DND-41 (cell line): ENCODE measurements around the gene NOC3L.
A peak's percentile ranks its signal among the peaks of the same experiment; 100 is the strongest.

Source experiments
- ATAC-seq: fragments of 200-7000 bp; cut with Tn5 transposase; 3 replicates; pipeline ENCODE4 v1.9.1; 2021; ENCODE audit warnings: low read depth; ENCODE audit not compliant: insufficient read depth
- DNase-seq: peaks from one replicate; pipeline ENCODE4 v3.0.0-alpha.2; 2020
- H2AFZ ChIP-seq: 2 replicates; pipeline ENCODE4 v1.6.0; 2012; ENCODE audit warnings: low read depth, low read length
- H3K27ac ChIP-seq: 2 replicates; pipeline ENCODE4 v1.5.1; 2012; ENCODE audit warnings: low read length, inconsistent platforms
- H3K27me3 ChIP-seq: fragments of 200-600 bp; sonication (generic); 2 replicates; pipeline ENCODE4 v1.6.0; 2012; ENCODE audit warnings: low read length, mild to moderate bottlenecking, inconsistent platforms; ENCODE audit not compliant: insufficient read depth, poor library complexity
- H3K36me3 ChIP-seq: 2 replicates; pipeline ENCODE4 v1.5.1; 2012; ENCODE audit warnings: low read length, inconsistent platforms; ENCODE audit not compliant: insufficient read depth
- H3K4me1 ChIP-seq: 2 replicates; pipeline ENCODE4 v1.5.1; 2012; ENCODE audit warnings: mild to moderate bottlenecking, low read length; ENCODE audit not compliant: insufficient read depth
- H3K4me2 ChIP-seq: 2 replicates; pipeline ENCODE4 v1.6.0; 2012; ENCODE audit warnings: mild to moderate bottlenecking, moderate library complexity, low read length, inconsistent platforms; ENCODE audit not compliant: insufficient read depth
- H3K4me3 ChIP-seq, 2 experiments: fragments of 200-600 bp in 1 of 2; shearing (Covaris generic) in 1 of 2; 2 replicates each; pipeline ENCODE4 v1.5.1; 2012 to 2016; ENCODE audit warnings: inconsistent platforms in 2 of 2, low read length in 2 of 2, mild to moderate bottlenecking in 2 of 2, low read depth in 1 of 2, moderate library complexity in 1 of 2
- H3K79me2 ChIP-seq: 2 replicates; pipeline ENCODE4 v1.6.0; 2012; ENCODE audit warnings: low read length, inconsistent platforms; ENCODE audit not compliant: insufficient read depth
- H3K9ac ChIP-seq: 2 replicates; pipeline ENCODE4 v1.6.0; 2012; ENCODE audit warnings: low read depth, mild to moderate bottlenecking, inconsistent platforms, low read length, moderate library complexity
- H3K9me3 ChIP-seq: 2 replicates; pipeline ENCODE4 v1.5.1; 2012; ENCODE audit warnings: low read length, moderate library complexity, mild to moderate bottlenecking, inconsistent platforms; ENCODE audit not compliant: insufficient read depth, severe bottlenecking
- H4K20me1 ChIP-seq: 2 replicates; pipeline ENCODE4 v1.6.0; 2012; ENCODE audit warnings: low read length; ENCODE audit not compliant: insufficient read depth
- EZH2 ChIP-seq: IDR thresholded peaks from 3 replicates; pipeline ENCODE4 v1.6.1; 2012; ENCODE audit warnings: borderline replicate concordance, low read depth, mild to moderate bottlenecking, moderate library complexity, low read length, inconsistent platforms; ENCODE audit not compliant: severe bottlenecking
- TF ChIP-seq, protein P1 (sequence below): IDR thresholded peaks from 2 replicates; pipeline ENCODE4 v1.5.1; 2012; ENCODE audit warnings: borderline replicate concordance, low read length, moderate library complexity, mild to moderate bottlenecking; ENCODE audit not compliant: poor library complexity, severe bottlenecking; ENCODE audit errors: extremely low read depth

NOC3L gene

DNA sequence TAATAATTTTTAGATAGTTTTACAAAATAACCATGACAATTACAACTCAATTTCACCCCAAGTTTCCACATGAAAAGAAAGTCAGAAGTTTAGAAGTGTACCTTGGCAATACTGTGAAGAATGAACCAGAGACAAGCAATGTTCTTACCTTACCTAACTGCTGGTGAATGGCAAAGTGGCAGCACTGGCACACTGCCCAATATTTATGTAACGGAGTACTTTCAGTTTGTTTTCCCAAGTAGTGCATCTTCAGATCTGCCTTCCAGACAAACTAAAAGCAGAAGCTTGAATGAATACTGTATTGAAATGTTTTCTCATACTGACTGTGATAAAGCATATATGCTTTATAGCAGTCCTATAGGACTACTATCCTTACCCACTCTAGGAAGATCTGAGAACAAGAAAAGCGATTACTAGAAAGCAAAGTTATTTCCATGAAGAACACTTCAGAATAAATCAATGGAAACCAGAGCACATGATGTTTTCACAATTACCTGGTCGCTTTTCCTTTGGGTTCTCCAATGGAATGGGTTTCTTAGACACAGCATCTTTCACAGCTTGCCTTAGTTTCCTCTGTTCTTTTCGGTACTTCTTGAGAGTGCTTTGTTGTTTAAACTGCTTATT is 1.5 kb downstream of the NOC3L start:
- ATAC-seq, result no peak
- Histone ChIP-seq H3K36me3 (peaks cover 9% of the 10 kb centered on the region; the same call in 1 of the 2 replicates), H3K4me2 (peak overlapping the region; percentile 80), H4K20me1 (no peaks in the 10 kb centered on the region), H3K27ac (no peak overlapping the region), H3K79me2 (peaks cover 18% of the 10 kb centered on the region), H2AFZ (no peak overlapping the region), H3K9me3 (no peaks in the 10 kb centered on the region), H3K4me1 (peaks cover 16% of the 10 kb centered on the region), H3K9ac (peak overlapping the region; percentile 63), H3K27me3 (no peaks in the 10 kb centered on the region), H3K4me3 (peak overlapping the region in 1 of 2 experiments; percentile 68; a peak in 2 of 4 replicates)
- DNase-seq, result peak; percentile 12
- TF ChIP-seq EZH2, result no peak
- TF ChIP-seq, protein P1, sequence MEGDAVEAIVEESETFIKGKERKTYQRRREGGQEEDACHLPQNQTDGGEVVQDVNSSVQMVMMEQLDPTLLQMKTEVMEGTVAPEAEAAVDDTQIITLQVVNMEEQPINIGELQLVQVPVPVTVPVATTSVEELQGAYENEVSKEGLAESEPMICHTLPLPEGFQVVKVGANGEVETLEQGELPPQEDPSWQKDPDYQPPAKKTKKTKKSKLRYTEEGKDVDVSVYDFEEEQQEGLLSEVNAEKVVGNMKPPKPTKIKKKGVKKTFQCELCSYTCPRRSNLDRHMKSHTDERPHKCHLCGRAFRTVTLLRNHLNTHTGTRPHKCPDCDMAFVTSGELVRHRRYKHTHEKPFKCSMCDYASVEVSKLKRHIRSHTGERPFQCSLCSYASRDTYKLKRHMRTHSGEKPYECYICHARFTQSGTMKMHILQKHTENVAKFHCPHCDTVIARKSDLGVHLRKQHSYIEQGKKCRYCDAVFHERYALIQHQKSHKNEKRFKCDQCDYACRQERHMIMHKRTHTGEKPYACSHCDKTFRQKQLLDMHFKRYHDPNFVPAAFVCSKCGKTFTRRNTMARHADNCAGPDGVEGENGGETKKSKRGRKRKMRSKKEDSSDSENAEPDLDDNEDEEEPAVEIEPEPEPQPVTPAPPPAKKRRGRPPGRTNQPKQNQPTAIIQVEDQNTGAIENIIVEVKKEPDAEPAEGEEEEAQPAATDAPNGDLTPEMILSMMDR, result no peak

DNA sequence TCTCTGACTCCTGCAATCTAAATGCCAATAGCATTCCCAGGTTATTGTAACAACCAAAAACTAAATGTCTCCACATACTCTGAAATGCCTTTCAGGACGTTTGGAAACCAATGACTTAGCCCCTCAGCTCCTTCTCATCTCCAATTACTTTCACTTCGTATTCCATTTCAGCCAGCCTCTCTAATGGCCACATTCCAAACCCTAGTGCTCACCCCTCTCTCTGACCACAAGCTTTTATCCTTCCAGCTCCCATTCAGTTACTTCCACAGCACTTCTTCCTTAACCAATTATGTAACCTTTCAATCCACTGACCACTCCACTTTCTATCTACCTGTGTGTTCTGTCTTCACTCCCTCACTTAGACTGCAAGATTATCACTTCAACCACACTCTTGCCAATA is 4.3 kb downstream of the NOC3L start:
- Histone ChIP-seq H3K36me3 (peaks cover 13% of the 10 kb centered on the region; the same call in 1 of the 2 replicates), H3K79me2 (peaks cover 18% of the 10 kb centered on the region), H3K4me2 (no peak overlapping the region), H4K20me1 (no peaks in the 10 kb centered on the region), H3K9ac (no peak overlapping the region), H3K4me1 (peaks cover 16% of the 10 kb centered on the region), H2AFZ (no peak overlapping the region), H3K27ac (no peak overlapping the region), H3K27me3 (no peaks in the 10 kb centered on the region), H3K4me3 (no peak overlapping the region), H3K9me3 (no peaks in the 10 kb centered on the region)
- TF ChIP-seq, protein P1, result no peak
- no peak for TF ChIP-seq EZH2
- DNase-seq, result no peak
- no peak for ATAC-seq

DNA sequence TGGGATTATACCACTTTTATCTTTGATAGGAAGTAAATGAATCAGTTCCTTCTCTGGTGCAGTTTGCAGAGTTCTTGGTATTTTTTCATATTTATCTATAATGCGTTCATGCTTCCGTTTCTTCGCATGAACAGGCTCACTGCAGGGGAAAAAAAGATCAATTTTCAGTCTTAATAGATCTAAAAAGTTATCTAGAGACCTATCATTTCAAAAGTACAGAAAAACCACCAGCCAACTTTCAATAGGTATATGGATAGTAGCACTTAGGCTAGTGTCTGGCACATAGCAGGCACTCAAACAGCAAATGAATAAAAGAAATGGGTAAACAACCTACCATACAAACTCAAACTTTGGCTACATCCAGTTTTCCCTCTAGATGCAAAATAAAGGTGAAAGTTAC is 5.5 kb downstream of the NOC3L start:
- no peak overlapping the region for H3K9ac ChIP-seq
- peaks cover 18% of the 10 kb centered on the region; the same call in 1 of the 2 replicates for H3K36me3 ChIP-seq
- H3K4me2 ChIP-seq, result no peak overlapping the region
- ATAC-seq (no peak), DNase-seq (no peak)
- H3K79me2 ChIP-seq, result peaks cover 15% of the 10 kb centered on the region
- H3K27me3 ChIP-seq, result no peaks in the 10 kb centered on the region
- H3K4me3 ChIP-seq, result no peak overlapping the region
- no peak overlapping the region for H2AFZ ChIP-seq
- no peaks in the 10 kb centered on the region for H3K9me3 ChIP-seq
- H4K20me1 ChIP-seq, result no peaks in the 10 kb centered on the region
- H3K27ac ChIP-seq, result no peak overlapping the region
- TF ChIP-seq EZH2, result no peak
- TF ChIP-seq, protein P1, result no peak
- H3K4me1 ChIP-seq, result peaks cover 10% of the 10 kb centered on the region

DNA sequence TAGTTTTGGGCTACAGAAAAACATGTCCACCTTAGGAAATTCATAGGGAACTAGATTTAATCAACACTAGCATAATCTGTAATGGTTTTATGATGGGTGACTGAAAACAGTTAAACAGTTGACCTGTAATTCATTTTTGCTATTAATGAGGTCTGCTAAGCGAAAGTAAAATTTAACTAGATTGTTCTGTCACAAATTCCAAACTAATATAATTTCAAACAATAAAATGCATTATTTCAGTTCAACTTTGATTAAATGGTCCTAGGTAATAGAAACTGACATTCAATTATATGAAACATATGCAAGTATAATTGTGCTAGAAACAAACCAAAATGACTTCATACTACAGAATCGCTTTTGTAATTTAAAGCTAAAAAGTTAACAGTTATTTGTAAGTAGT is 6.9 kb downstream of the NOC3L start:
- Histone ChIP-seq H4K20me1 (no peaks in the 10 kb centered on the region), H2AFZ (no peak overlapping the region), H3K4me1 (no peaks in the 10 kb centered on the region), H3K4me2 (no peak overlapping the region), H3K27ac (no peak overlapping the region), H3K4me3 (no peak overlapping the region), H3K27me3 (no peaks in the 10 kb centered on the region), H3K36me3 (peaks cover 21% of the 10 kb centered on the region; the same call in 1 of the 2 replicates), H3K9me3 (no peaks in the 10 kb centered on the region), H3K79me2 (0 out of 2 replicates have a peak, but pooled peaks cover 2% of the 10 kb centered on the region), H3K9ac (no peak overlapping the region)
- ATAC-seq (no peak), DNase-seq (no peak)
- TF ChIP-seq EZH2, result no peak
- TF ChIP-seq, protein P1, result no peak
